Renal pelvis (tissue), 4 donors: ENCODE results near the gene MYO1B. TPM values are rescaled to one million over a fixed set of nuclear protein-coding genes. Genes with fewer than 3 reads are reported as not detected.
A peak's percentile ranks its signal among the peaks of the same experiment; 100 is the strongest.

Source experiments
- DNase-seq: peaks from one replicate; pipeline ENCODE4 v3.0.0-alpha.2; 2013
- polyA plus RNA-seq, 3 donors: library from polyadenylated mRNA; unstranded; fragments of 120-200 nt; gene quantifications; one replicate each; pipeline ENCODE4 v1.2.1, GENCODE V29; 2013; ENCODE audit not compliant: insufficient read length in 3 of 3

MYO1B gene
- polyA plus RNA-seq, 3 donors = 91.6 to 112 (median 104) TPM

DNA sequence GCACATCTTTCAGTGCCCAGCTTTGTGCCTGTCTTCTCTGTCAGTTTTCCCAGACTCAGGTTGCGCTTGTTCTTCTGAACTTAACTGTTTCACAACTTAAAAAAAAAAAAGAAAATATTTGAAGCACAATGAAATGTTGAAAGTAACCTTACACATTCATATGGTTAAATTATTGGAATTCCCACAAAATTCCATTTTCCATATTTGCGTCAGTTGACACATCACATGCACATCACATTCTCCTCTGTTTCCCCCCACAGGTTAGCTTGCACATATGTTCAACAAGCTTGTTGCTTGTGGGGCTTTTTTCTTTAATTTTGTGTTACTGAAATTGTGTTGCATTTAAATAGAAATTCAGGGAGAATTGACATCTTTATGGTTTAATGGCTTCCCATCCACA lies 8.3 kb downstream of the MYO1B start:
- DNase-seq = no peak

DNA sequence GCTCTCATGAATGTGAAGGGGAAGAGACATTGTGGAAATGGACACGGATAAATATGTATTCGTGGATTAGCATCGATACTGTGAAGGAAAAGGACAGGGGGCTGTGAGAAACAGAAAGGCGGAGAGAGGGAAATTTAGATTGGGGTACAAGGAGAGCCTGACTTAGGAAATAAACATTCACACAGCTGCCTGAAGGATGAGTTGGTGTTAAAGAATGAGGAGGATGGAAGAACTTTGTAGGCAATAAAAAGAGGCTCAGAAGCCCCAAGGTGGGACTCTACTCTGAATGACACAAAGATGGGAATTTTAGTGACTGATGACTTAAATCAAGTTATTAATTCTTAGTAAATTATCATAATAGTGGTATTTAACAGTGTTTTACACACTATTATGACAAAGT lies 10.1 kb downstream of the MYO1B start:
- no peak for DNase-seq

DNA sequence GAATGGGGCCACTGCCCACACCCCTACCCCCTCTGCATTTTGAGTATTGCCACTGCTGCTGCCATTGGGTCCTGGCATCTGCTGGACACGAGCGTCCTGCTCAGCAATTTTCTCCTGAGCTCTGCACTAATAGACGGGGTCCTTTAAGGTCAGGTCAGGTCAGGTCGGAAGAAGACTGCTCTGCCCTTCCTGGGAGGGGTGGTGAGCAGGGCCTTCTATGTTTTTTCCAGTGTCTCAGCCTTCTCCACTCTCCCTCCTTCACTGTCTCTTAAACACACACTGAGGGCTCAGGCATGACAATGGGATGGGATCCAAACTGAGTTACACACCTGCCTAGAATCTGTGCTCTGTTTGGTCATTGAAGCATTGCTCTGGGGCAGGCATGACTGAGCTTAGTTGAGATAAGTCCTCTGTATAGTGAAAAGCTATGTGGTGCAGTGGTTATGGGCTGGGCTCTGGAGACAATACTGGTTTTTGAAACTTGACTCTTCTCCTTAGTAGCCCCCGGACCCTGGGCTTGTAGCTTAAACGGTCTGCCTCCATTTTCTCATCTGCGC lies 10.6 kb downstream of the MYO1B start:
- DNase-seq = no peak

DNA sequence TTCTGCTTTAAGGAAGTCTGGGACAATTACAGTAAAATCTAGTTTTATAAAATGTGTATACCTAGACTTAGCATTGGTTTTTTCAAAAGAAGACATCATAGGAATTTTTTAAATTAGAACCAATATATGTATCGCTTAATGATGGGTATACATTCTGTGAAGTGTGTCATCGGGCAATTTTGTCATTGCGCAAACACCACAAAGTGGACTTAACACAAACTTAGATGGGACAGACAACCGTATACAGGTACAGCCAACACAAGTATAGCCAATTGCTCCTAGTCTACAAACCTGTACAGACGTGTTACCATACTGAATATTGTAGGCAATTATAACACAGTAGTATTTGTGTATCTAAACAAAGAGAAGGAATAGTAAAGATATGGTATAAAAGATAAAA lies 12.7 kb downstream of the MYO1B start:
- DNase-seq = no peak

DNA sequence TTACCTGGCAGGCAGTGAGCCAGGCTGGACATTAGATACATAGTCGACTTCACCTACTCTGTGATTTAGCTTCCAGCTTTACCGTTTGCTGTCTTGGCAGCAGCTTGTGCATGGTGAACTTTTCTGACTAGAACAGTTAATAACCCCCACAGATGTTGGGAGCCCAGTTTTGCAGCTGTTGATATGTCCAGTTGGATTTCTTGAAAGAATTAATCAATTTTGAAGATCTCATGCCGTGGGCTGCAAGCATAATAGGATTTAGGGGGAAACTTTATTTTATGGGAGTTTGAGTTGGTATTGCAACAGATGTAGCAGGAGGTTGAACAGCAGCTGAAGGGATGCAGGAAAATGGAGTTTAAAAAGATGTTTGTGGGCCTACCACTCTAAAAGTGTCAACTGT lies 13.8 kb downstream of the MYO1B start:
- no peak for DNase-seq

DNA sequence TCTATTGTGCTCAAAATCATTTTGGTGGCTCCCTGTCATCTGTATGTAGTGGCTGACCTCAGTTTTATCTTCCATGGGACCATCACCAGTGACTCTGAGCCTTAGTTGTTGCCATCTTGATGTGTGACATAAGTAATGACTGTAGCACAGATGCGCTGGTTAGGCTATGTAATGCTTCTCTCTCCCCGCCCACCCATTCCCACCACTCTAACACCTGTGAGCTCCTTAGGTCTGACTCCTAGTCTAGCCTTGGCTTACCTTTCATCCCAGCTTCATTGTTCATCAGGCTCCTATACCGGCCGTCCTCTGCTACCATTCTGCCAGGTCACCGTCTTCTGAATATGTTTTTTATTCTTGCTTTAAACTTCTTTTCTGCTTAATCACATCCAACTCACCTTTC lies 17.2 kb downstream of the MYO1B start:
- no peak for DNase-seq

DNA sequence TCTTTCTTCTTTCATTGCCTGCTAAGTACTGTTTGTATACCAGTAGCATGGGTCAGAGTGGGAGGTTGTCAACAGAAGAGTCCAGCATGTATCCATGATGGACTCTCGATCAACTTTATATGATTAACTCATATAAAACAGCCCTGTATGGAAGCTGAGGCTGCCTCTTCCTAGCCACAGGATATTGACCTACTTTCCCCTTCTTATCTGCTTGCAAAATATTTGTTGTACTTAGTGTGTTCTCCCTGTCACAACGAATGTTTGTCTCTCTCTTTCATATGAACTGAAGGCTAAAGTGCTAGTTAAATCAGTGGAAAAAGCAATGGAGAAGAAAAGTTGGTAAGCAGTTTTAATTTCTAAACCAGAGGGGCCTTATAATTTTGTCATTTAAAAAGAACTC lies 17.8 kb downstream of the MYO1B start:
- no peak for DNase-seq

DNA sequence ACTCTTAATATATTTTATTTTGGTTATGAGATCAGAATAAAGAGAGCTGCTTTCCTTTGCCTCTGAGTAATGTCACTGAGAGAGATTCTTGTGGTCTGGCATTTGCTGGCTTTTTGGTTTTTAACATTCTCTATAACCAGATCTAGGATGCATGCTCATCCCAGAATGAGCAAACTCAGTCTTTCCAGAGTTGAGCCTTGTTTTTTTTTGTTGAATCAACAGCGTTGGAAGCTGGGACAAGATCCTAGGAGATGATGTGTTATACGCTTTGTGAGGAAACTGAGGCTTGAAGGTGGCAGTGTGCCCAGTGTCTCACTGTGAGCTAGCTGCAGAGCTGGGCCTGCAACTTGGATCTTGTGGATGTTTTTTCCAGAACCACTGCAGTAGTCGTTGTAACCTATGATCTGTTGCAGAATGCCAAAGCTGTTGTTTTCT lies 19.5 kb downstream of the MYO1B start:
- DNase-seq = no peak

DNA sequence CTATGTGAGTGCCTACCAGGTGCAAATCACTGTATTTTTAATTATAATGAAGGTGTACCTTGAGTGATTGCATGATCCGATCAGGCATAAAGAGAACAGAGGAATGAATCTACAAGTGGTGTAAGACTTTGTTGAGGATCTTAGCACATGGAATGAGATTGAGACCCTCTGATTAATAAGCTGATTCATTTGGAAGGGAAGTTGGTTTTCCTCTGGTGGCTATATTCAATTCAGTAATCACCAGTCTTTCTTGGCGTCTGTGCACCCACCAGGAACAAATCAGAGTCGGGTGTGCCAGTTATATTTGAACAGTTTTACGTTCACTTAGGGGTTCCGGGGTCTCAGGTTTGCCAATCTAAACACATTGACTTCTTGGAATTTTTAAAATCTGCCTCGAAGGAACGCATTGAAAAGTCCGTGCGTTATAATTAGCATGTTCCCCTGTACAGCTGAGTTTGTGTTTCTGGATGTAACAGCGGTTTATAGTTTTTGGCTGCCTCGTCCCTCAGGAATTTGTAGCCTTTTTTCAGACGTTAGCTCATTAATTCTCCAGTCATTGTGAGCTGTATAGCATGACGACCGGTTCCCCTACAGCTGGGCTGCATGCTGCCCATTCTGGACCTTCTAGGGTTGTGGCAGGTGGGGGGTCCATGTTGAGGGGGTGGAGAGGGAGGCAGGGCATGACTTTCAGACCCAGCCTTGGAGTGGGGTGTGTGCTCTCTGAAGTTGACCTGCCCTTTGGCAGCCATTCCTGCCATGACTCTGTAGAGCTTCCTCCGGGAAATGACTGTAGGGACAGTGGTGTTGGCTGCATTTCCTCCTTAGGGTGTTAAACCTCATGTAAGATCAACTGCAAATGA lies 20.3 kb downstream of the MYO1B start:
- peak; percentile 74 for DNase-seq

DNA sequence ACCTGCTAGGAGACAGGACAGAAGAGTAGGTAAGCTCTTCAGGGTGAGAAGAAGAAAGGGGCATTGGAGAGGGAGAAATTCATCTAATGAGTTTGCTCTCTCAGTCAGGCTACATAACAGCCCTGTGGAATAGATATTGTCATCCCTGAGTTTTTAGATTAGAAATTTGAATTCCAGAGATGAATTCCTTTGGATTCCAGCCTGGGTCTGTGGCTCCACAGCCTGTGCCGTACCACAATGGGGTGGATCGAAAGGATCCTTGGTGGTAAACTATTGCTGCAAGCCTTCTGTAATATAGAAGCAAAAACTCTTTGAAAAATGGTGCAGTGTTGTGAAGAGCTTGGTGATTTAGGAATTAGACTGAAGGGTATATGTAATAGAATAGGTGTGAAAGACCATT lies 21.0 kb downstream of the MYO1B start:
- no peak for DNase-seq

DNA sequence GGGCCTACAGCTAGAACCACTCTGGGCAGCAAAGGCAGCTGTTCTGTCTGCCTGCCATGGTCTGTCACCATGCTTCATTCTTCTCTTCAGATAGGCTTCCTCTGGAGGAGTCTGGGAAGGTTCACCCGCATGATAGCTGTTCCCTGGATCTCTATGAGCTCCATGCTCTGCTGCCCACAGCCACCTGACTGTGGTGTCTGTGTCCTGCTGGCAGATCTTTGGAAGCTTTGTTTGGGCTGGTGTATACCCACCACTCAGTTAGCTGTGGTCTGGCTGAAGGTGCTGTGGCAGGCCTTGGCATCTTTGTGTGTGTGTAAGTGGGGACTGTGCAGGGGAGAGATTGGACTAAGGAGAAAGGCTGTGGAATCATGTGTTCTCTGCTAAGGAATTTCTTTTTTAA lies 23.4 kb downstream of the MYO1B start:
- DNase-seq = no peak

DNA sequence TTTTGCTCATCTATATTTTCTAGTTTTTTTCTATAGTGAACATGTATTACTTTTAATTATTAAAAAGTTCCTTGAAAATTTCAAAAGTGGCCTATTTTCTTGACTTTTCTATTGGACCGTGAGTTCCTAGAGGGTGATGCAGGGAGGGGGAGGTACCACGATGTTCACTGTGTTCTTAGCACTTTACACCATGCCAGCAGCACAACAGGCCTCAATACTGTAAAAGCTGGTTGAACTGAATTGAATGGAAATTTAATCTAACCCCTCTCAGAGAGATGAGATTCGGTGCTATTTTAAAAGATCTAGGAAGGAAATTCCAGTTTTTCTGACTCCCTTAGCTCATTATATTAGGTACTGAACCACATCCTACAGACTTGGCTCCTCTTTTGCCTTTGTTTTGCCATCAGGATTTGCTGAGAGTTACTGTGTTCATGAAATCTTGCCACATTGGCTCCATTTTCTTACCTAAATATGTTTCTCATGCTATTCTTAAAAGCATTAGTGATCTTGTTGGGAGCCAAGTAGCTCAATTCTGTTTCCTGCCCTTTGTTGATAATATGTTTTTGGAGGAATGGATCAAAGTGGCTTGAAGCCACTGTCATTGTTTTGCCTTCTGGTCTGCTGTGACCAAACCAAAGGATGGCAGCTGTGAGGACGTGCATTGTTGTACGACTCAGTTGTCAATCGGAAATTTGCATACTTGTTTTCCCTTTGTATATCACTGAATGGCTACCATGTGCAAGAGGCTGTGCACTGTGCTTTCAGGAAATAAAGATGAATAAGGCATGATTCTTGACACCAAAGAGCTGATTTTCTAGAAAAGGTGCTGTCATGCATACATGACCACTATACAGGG lies 25.3 kb downstream of the MYO1B start:
- no peak for DNase-seq

DNA sequence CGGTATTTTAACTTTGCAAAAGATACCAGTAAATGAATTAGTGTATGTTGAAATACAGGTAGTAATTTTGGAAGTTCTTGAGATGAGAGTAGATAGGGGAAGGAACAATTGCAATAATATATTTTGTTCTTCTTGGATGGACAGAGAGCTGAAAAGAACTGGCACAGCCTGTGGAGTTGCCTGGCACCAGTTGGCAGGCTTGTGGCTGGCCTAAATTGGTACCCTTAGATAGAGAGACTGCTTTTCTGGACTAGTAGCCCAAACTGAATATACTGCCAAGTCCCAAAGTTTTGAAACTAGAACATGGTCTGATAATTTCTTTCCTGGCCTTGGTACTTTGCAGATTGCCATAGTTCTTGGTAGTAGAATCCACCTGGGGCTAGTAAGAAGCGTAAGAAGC lies 26.9 kb downstream of the MYO1B start:
- no peak for DNase-seq

DNA sequence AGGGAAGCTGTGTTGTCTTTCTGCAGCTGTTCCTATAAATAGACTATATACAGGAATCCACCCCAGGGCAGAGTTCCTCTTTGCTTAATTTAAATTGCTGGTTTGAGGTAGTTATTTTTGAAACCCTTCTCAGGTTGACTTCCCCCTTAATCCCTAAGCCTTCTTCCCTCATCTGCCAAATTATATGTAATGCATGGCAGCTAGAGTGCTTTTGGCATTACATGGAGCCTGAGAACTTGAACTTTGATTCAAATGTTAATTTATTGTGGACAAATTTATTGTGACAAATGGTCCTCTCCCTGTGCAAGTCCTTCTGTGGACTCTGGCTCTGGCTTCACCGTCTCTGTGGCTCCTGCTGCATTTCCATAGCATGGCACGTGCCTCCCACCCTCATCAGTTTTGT lies 29.2 kb downstream of the MYO1B start:
- DNase-seq = no peak

DNA sequence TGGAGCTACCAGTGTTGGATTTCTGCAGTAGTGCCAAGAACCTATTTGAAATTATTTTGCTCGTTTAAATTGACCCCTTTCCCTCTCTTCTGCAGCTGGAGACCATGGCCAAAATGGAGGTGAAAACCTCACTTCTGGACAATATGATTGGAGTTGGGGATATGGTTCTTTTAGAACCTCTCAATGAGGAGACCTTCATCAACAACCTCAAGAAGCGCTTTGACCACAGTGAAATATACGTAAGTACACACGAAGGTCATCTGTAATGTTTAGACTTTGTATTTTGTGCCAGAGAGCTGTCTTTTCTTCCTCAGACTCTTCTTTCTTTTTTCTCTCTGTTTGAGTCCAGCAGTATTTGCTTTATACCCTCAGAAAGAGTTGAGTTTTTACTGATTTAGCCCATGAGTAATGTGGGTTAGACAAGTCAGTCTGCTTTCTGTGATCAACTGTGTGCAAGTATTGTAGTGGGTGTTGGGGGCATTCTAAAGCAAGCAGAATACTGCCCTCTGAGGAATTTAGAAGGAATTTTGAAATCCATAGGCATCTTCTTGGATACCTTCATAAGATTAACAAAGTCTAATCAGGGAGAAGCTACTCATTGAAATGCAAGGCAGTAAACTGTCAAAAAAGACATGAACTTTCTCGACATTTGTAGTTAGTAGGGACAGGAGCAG lies 31.7 kb downstream of the MYO1B start:
- no peak for DNase-seq

DNA sequence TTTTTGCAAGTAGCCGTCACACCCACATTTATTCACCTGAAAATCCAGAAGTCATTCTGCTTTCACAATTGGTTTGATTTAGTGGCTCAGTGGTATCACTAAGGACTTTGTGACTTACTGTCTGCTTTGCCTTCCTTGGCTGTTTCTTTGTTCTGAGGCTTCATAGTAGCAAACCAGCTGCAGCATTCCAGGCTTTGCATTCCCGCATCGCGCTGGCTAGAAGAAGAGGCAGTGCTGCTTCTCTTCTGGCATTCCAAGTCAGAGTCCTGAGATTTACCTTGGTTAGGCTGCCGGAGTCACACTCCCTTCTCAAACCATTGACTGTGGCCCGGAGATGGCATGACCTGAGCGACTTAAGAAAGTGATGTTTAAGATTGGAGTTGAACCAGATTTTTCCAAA lies 35.1 kb downstream of the MYO1B start:
- DNase-seq = no peak

DNA sequence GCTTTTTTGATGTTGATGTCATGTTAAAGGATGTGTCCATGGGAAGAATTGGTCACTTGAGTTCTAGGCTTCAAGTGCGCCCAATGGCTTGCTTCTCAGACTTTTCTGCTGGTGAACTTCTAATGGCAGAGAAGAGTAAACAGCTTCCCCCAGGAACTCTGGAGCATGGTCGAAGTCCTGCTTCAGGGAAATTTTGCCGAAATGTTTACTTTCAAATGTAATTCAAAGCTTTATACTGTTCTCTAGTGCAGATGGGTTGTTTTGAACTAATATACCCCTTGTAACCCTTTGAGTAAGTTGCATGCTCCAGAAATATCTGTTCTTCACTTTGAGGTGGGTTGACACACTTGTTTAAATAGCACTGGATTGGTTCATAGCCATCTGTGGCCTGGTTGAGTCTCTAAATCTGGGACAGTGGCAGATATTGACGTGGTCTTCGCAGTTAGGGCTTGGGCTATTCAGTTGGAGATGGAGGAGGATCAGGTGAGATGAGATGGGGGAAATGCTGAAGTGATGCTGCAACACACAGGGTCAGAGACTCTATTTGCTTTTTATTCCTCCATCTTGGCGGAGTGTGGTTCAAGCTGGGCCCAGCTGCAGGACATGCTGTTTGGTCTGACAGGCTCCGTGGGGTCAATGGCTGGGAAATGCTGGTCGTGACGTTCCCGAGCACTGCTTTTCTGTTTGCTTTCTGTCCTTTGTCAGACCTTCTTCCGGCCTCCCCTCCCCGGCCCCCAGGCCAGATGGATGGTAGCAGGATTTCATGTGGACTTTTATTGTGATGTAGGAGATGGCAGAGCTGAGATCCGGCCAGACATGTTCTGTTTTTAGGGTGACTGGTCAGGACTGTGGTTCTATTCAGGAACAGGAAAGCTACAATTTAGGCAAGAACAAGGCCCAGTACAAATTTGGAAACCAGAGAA lies 35.9 kb downstream of the MYO1B start:
- DNase-seq = no peak

DNA sequence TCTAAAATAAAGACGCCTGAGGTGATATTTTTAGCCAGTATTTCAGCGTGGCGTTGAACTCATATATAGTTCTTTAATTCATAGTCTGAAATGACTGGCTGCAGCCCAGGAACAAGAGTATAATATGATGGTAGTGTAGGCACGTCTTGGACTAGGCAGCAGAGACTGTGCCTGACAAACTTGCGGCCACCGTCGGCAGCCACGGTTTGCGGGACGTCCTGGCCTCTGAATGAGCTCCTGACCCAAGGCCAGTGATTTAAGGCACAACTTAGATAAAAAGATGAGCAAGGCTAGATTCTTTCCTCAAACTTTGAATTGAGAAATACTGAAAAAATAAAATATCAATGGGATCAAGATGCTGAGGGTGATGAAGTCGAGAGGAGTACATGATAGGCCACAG lies 40.0 kb downstream of the MYO1B start:
- DNase-seq = no peak

DNA sequence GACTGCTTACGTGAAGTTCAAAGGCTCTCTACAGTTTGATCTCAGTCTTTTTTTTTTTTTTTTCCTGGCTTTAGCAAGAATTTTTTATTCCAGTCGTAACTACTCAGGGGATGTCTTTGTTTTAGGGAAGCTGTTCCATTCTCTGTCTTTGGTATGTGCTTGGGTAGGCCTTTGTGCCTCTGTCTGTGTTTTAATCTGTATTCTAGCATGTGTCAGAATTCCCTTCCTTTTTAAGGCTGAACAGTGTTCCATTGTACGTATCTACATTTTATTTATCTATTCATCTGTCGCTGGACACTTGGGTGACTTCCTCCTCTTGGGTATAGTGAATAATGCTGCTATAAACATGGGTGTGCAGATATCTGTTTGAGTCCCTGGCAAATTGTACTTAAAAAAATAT lies 42.6 kb downstream of the MYO1B start:
- DNase-seq = no peak

DNA sequence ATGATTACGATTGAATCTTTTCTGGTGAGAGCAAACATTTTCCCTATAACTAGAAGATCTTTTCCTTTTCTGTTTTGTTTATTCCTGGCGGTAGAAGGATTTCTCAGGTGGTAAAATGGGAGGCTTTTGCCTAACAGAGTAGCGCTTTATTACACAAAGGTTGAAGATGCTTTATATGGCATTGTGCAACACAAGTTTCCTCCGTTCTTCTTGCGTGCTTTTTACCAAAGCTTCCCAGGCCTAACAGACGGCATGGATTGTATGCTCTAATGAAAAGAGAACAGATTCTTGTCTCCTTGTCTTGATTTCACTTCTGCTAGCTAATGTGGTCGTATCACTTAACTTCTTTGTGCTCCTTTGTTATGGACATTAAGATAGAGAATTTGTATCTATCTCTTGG lies 43.8 kb downstream of the MYO1B start:
- no peak for DNase-seq

DNA sequence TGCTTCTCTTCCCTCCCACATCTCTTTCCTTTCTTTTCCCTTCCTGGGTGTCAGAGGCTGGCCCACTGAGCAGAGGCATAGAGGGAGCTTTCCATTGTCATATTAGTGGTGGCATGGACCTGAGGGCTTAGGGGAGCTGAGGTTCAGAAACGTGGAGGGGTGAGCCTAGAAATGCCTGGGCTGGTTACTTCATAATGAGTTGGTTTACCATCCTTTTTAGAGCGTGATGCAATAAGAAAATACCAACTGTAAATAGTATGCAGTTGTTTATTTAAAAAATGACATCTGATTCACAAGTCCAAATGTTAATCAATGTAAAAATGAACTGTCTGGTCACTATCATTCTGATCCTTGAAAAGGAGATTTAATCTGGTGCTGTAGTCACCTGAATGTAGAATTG lies 46.3 kb downstream of the MYO1B start:
- DNase-seq = no peak
